ENCODE results near the gene SORCS1.

The SORCS1 gene

DNA sequence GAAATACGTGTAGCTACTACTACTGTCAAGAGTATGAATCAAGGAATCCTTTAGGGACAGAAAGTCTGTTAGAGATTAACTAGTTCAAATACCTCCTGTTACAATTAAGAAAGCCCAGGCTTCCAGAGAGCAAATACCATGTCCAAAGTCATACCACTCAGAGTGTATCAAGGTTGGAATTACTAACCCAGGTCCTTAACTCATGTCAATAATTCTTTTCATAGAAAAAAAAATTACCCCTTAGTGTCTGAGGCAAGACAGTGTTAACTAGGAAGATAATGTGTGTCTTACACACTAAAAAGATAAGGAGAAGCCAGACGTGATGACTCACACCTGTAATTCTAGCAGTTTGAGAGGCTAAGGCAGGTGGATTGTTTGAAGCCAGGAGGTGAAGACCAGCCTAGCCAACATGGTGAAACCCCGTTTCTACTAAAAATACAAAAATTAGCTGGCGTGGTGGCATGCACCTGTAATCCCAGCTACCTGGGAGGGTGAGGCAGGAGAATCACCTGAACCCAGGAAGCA lies 423.4 kb downstream of the SORCS1 start:
- no peak for DNase-seq (ENCODE audit: low spot score)

GRCh38 chr10:106740071-106740470 lies 424.4 kb downstream of the SORCS1 start:
- DNase-seq (ENCODE audit: low spot score): no peak

GRCh38 chr10:106734220-106734619 lies 430.3 kb downstream of the SORCS1 start:
- no peak for DNase-seq (ENCODE audit: low spot score)

DNA sequence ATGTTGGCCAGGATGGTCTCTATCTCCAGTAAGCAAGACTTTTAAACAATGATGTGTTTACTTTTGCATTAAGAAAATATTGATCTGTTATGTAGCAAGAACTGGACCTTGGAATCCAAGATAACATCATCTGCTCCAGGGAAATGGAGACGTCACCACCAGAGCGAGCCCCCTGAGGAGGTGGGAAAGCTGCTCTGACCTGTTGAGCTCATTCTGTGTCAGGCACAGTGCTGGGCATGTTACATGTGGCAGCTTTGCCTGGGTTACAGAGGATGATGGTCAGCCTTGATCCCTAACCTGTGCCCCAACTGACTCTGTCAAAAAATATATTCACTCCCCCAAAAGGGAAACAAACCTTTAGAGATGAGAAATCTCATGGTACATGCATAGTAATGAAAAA lies 436.3 kb downstream of the SORCS1 start:
- DNase-seq (ENCODE audit: low spot score): no peak

DNA sequence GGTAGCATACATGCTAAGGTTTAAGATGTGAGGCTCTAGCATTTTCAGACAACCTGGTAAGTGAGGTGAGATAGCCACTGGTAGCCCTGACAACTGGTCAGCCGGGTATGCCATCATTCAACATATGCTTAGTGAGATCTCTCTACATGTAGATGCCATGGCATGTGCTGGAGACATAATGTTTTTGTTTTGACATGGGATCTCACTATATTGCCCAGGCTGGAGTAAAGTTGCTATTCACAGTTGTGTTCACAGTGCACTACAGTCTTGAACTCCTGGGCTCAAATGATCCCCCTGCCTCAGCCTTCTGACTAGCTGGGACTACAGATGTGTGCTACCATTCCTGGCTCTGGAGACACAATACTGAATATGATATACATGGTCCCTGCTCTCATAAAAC lies 437.3 kb downstream of the SORCS1 start:
- DNase-seq (ENCODE audit: low spot score): no peak

- no peak for DNase-seq (ENCODE audit: low spot score)
Measured at GRCh38 chr10:106722524-106722923, 442.0 kb downstream of the SORCS1 start.

DNA sequence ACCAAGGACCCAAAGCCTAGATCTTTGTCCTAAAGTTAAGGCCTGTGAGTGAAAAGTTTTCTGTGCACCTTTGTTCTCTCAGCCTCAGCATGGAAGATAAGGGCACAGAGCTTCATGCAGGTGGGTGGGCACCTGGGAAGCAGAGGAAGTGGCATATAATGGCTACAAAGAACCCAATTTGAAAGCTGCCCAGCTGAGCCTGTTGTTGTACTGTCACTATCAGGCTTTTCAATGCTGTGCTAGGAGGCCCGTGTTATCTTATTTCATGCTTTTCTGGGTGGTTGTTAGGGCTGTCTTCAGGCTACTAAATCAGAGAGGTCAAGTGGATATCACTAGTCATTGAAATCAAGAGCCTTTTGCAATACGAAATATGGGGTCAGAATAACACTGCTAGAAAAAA lies 443.8 kb downstream of the SORCS1 start:
- DNase-seq (ENCODE audit: low spot score): no peak

DNA sequence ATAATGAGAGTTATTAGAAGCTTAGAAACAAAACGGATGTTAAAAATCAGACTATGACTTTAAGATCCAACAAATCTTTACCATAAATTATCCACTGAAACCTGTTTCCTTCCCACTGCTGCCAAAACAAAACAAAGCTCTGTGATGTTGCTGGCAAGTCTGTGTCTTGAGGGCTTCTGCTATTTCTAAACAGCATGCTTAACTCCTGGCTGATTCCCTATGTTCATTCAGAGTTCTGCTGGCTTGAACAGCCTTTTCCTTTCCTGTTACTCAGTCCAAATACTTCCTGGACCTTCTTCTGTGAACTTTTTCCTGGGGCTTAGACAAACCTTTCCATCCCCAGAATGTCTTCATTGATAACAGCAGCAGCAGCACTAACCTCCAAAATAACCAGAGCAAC lies 448.1 kb downstream of the SORCS1 start:
- no peak for DNase-seq (ENCODE audit: low spot score)

DNA sequence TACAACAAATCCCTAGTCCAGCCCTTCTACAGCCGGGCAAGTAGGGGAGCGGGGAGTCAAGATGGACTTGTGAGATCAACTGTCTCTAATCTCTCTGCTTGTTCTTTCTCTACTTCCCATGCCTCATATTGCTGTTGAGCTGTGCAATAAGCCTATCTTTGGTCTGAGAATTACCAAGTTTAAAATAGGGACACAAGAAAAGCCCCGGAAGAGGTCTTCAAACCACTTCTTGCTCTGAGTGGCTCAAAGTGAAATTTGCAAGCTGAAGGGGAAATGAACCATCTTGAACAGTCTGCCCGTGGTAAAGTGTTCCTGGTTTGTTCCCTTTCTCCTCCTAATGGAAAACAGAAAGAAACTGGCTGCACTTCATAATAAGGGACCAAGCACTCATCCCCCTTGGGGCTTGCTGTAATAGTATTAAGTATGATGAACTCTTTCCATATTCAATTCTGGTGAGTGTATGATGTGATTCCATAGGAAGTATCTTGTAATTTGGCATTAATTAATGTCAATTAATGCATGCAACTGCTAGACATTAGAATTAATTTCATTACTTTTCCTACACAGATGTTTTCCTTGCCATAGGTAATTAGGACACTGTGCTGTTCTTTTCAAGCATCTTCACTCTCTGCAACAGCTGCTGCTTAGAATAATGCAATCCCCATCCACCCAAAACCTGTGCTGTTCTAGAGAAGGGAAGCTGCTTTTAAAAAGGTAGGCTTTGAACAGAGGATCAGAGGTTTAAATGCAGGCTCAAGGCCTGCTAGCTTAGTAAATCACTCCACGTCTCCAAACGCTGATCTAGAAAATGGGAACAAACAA lies 449.6 kb downstream of the SORCS1 start:
- DNase-seq (ENCODE audit: low spot score): no peak

GRCh38 chr10:106713846-106714245 lies 450.7 kb downstream of the SORCS1 start:
- no peak for DNase-seq (ENCODE audit: low spot score)

DNA sequence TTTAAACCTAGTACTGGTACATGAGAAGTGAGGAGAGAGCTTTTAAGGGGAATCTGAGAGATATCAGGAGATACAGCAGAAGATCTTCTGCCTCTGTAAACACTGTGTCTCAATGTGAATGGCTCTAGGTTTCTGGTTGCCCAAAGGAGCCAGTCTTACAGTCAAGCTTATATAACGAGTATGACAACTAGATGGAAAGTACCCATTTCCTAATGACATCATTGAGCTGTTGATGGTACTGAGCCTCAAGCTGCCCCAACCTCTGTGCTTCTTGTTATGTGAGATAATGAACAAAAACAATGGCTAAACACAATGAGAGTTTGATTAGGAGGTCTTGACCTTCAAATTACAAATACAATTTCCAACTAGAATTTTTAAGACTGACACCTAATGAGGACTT lies 451.5 kb downstream of the SORCS1 start:
- no peak for DNase-seq (ENCODE audit: low spot score)

DNA sequence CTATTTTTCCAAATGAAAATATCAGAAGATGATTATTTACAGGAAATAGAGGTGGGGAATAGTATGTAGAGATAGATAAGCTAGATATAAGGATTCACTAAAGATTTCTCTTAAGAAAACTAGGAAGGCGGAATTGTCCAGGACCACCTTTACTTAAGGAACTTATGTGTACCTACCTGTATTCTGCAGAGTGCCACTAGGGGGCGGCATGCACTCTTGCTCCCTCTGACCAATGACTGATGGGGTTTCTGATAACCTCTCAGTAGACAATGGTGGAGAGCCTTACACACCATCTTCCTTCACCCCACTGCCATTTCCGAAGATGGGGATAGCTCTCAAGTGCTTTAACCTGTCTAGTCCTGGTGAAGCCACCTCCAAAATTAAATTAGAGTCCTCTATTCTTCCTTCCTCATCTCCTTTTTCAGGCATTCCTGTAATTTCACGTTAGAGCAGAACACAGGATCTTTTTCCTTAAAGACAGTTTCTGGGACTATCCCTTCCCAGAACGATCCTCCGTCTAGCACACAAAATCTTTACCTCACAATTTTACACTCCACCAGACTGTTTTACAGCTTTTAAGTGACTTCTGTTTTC lies 453.1 kb downstream of the SORCS1 start:
- peak; percentile 15 for DNase-seq (ENCODE audit: low spot score)

- no peak for DNase-seq (ENCODE audit: low spot score)
Measured at GRCh38 chr10:106708506-106708905, 456.0 kb downstream of the SORCS1 start.

- DNase-seq (ENCODE audit: low spot score): no peak
Measured at GRCh38 chr10:106707657-106708056, 456.8 kb downstream of the SORCS1 start.

- DNase-seq (ENCODE audit: low spot score): no peak
Measured at GRCh38 chr10:106706127-106706526, 458.4 kb downstream of the SORCS1 start.

DNA sequence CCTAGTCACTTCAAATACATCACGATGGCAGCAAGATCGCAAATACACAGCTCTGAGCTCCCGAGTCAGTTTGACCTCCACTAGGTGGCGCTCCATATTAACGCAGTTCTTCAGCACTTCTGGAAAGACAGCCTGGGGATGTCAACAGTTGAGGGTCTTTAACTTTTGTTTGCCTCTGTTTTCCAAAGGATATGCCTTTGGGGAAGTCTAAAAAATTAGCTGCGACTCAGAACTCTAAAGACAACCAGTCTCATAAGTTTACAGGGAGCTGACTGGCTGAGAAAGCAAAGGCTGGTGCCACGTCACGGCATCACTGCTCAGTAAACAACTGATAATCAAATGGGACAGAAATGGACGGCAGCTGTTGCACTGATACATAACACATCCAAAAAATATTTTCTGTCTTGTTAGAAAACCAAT lies 458.8 kb downstream of the SORCS1 start:
- DNase-seq (ENCODE audit: low spot score): peak; percentile 51

- DNase-seq (ENCODE audit: low spot score): no peak
Measured at GRCh38 chr10:106696239-106696638, 468.3 kb downstream of the SORCS1 start.

DNA sequence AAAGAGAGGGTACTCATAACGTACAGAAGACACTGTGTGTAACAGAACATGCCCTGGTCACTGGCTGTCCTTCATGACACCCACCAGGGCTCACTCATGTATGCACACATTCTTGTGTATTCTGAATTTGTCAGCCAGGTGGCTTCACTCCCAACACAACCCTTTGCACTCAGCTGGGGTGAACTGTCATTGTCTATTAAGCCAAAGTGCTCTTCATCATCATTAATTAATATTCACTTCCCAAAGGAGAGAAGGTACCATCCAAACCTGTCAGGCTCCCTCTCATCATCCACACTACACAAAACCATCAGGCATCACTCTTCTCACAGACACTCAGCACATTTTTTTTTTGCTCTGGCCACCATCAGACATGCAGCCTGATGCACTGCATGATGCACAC lies 469.8 kb downstream of the SORCS1 start:
- DNase-seq (ENCODE audit: low spot score): no peak

DNA sequence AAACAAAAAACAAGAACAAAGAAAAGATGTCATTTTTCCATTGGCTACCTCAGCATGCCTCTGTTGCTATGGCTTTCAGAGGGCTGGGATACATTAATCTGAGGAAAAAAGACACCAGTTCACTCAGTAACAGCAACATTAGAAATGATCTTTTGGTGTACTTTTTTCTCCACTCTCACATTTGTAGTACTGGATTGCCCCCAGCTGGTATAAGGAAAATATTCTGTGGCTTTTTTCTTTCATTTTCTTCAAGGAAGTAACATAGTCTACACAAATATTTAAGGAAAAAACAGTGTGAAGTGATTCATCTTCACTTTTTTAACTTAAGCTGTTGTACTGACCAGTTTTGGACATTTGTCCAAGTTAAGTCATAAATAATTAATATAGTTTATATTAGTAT lies 482.3 kb downstream of the SORCS1 start:
- DNase-seq (ENCODE audit: low spot score): no peak

- no peak for DNase-seq (ENCODE audit: low spot score)
Measured at GRCh38 chr10:106680061-106680460, 484.4 kb downstream of the SORCS1 start.

DNA sequence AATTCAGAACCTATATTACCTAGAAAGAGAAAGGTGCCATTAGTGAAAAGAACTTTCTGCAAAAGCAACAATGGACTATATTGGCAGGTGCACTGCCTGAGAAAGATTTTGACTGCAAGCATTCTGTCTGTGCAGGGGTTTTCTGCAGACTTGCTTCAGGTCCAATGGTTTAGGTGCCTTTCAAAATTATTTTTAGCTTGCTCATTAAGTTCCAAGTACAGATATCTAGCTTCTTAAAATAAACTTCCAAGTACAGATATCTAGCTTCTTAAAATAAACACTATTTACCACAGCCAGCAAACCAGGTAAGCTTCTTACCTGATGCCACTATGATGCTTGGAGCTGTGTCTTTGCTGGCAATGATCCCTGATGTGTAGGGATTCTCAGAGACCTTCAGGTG lies 485.2 kb downstream of the SORCS1 start:
- no peak for DNase-seq (ENCODE audit: low spot score)

GRCh38 chr10:106672517-106673175 lies 491.9 kb downstream of the SORCS1 start:
- no peak for DNase-seq (ENCODE audit: low spot score)

GRCh38 chr10:106661767-106662140 lies 502.8 kb downstream of the SORCS1 start:
- no peak for DNase-seq (ENCODE audit: low spot score)
